ENCODE results near the gene LRP3.
"Not testable (repeated sequence)": the region's sequence is repeated elsewhere in the genome, so short reads cannot be mapped to it uniquely, and the experiment has no call there.

The LRP3 gene, protein sequence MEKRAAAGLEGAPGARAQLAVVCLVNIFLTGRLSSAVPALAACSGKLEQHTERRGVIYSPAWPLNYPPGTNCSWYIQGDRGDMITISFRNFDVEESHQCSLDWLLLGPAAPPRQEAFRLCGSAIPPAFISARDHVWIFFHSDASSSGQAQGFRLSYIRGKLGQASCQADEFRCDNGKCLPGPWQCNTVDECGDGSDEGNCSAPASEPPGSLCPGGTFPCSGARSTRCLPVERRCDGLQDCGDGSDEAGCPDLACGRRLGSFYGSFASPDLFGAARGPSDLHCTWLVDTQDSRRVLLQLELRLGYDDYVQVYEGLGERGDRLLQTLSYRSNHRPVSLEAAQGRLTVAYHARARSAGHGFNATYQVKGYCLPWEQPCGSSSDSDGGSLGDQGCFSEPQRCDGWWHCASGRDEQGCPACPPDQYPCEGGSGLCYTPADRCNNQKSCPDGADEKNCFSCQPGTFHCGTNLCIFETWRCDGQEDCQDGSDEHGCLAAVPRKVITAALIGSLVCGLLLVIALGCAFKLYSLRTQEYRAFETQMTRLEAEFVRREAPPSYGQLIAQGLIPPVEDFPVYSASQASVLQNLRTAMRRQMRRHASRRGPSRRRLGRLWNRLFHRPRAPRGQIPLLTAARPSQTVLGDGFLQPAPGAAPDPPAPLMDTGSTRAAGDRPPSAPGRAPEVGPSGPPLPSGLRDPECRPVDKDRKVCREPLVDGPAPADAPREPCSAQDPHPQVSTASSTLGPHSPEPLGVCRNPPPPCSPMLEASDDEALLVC

DNA sequence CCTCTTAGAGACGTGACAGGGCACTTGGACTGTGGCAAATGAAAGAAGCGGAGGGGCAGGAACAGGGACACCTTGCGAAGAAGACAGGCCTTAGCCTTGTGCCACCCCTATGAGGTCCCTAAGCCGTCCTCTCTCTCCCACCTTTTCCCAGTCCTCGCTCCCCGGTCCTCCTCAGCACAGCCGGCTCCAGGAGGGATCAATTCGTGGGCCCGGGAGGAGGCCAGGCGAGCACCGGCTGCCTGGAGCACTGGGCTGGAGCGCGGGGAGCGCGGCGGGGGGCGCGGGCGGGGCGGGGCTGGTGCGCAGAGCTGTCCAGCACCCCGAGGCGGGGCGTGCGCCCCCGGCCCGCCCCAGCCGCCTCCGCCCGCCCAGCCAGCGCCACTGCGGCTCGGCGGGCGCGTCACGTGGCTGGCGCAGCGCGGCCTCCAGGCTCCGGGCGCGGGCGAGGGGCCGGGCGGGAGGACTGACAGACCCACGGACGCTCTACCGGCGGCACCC is at the start of gene LRP3:
Gene LRP3, plus strand, starts transcription at position 466 of the 498 bp plus-strand sequence. CDS start 456 bp downstream, outside the sequence.
- DNase-seq (ENCODE audit: low read depth) = peak; percentile 72

GRCh38 chr19:33146209-33146608 is 47.9 kb upstream of the LRP3 start:
- no peak overlapping the region for H3K4me3 ChIP-seq (ENCODE audit: low read depth, low read length)
- no peak for TF ChIP-seq POLR2A (IDR thresholded peaks at IDR 0.05; ENCODE audit: extremely low read depth, insufficient read length)
- TF ChIP-seq, protein P1, sequence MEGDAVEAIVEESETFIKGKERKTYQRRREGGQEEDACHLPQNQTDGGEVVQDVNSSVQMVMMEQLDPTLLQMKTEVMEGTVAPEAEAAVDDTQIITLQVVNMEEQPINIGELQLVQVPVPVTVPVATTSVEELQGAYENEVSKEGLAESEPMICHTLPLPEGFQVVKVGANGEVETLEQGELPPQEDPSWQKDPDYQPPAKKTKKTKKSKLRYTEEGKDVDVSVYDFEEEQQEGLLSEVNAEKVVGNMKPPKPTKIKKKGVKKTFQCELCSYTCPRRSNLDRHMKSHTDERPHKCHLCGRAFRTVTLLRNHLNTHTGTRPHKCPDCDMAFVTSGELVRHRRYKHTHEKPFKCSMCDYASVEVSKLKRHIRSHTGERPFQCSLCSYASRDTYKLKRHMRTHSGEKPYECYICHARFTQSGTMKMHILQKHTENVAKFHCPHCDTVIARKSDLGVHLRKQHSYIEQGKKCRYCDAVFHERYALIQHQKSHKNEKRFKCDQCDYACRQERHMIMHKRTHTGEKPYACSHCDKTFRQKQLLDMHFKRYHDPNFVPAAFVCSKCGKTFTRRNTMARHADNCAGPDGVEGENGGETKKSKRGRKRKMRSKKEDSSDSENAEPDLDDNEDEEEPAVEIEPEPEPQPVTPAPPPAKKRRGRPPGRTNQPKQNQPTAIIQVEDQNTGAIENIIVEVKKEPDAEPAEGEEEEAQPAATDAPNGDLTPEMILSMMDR (IDR thresholded peaks at IDR 0.05; ENCODE audit: low read depth, low read length) = no peak
- no peak for TF ChIP-seq MYC (IDR thresholded peaks at IDR 0.05; ENCODE audit: low read depth, low read length)
- TF ChIP-seq MAX (IDR thresholded peaks at IDR 0.05; ENCODE audit: low read depth, low read length) = no peak
- no peak for DNase-seq (ENCODE audit: low read depth)

More for the DNA sequence above, at the start of gene LRP3:
- TF ChIP-seq POLR2A (IDR thresholded peaks at IDR 0.05; ENCODE audit: extremely low read depth, insufficient read length) (peak; percentile 21), MYC (IDR thresholded peaks at IDR 0.05; ENCODE audit: low read depth, low read length) (no peak)
- peak within 1 kb of the TSS; percentile 60 for H3K4me3 ChIP-seq (ENCODE audit: low read depth, low read length)

GRCh38 chr19:33147538-33147937 is 46.6 kb upstream of the LRP3 start:
- no peak overlapping the region for H3K4me3 ChIP-seq (ENCODE audit: low read depth, low read length)
- no peak for DNase-seq (ENCODE audit: low read depth)
- TF ChIP-seq MYC (IDR thresholded peaks at IDR 0.05; ENCODE audit: low read depth, low read length) = no peak
- TF ChIP-seq, protein P1 (IDR thresholded peaks at IDR 0.05; ENCODE audit: low read depth, low read length) = no peak
- TF ChIP-seq MAX (IDR thresholded peaks at IDR 0.05; ENCODE audit: low read depth, low read length) = no peak
- no peak for TF ChIP-seq POLR2A (IDR thresholded peaks at IDR 0.05; ENCODE audit: extremely low read depth, insufficient read length)

GRCh38 chr19:33150852-33151518 is 43.1 kb upstream of the LRP3 start:
- DNase-seq (ENCODE audit: low read depth) = no peak
- TF ChIP-seq MAX (IDR thresholded peaks at IDR 0.05; ENCODE audit: low read depth, low read length) (no peak), POLR2A (IDR thresholded peaks at IDR 0.05; ENCODE audit: extremely low read depth, insufficient read length) (no peak), MYC (IDR thresholded peaks at IDR 0.05; ENCODE audit: low read depth, low read length) (no peak)
- TF ChIP-seq, protein P1 (IDR thresholded peaks at IDR 0.05; ENCODE audit: low read depth, low read length) = no peak
- no peak overlapping the region for H3K4me3 ChIP-seq (ENCODE audit: low read depth, low read length)

- peak; percentile 10 for DNase-seq (ENCODE audit: low read depth)
- TF ChIP-seq MYC (IDR thresholded peaks at IDR 0.05; ENCODE audit: low read depth, low read length) (no peak), MAX (IDR thresholded peaks at IDR 0.05; ENCODE audit: low read depth, low read length) (no peak), POLR2A (IDR thresholded peaks at IDR 0.05; ENCODE audit: extremely low read depth, insufficient read length) (no peak)
- TF ChIP-seq, protein P1 (IDR thresholded peaks at IDR 0.05; ENCODE audit: low read depth, low read length) = no peak
- no peak overlapping the region for H3K4me3 ChIP-seq (ENCODE audit: low read depth, low read length)
Observed at GRCh38 chr19:33152176-33152575, 42.0 kb upstream of the LRP3 start.

DNA sequence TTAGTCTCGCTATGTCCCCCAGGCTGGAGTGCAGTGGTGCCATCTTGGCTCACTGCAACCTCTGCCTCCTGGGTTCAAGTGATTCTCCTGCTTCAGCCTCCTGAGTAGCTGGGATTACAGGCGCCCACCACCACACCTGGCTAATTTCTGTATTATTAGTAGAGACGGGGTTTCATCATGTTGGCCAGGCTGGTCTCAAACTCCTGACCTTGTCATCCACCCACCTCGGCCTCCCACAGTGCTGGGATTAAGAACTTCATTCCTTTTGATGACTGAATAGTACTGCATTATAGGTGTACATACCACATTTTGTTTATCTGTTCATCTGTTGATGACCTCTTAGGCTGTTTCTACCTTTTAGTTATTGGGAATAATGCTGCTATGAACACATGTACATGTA is 41.5 kb upstream of the LRP3 start:
- not testable (repeated sequence) for H3K4me3 ChIP-seq (ENCODE audit: low read depth, low read length); DNase-seq (ENCODE audit: low read depth)

DNA sequence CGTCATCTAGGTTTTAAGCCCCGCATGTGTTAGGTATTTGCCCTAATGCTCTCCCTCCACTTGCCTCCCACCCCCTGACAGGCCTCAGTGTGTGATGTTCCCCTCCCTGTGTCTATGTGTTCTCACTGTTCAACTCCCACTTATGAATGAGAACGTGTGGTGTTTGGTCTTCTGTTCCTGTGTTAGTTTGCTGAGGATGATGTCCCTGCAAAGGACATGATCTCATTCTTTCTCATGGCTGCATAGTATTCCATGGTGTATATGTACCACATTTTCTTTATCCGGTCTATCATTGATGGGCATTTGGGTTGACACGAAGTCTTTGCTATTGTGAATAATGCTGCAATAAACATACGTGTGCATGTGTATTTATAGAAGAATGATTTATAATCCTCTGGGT is 39.8 kb upstream of the LRP3 start:
- not testable (repeated sequence) for DNase-seq (ENCODE audit: low read depth); H3K4me3 ChIP-seq (ENCODE audit: low read depth, low read length)
